Gastroesophageal sphincter (tissue), 4 donors: Measurements from ENCODE around the gene USP4. TPM values are rescaled to one million over a fixed set of nuclear protein-coding genes. Genes with fewer than 3 reads are reported as not detected.

Experiments used
- ATAC-seq: fragments of 150-250 bp; one replicate; pipeline ENCODE4 v1.9.1; 2016; ENCODE audit warnings: mild to moderate bottlenecking, moderate library complexity
- H3K27ac ChIP-seq, 4 donors: fragments of 200-600 bp; sonication (generic) in 3 of 4; 1 replicate in 3 of 4; 2 replicates in 1 of 4; pipeline ENCODE4 v1.5.1; 2016 to 2019
- H3K27me3 ChIP-seq: fragments of 200-600 bp; sonication (generic); one replicate; pipeline ENCODE4 v1.5.1; 2019
- H3K36me3 ChIP-seq, 2 donors: fragments of 200-600 bp; sonication (generic); one replicate each; pipeline ENCODE4 v1.5.1; 2019; ENCODE audit warnings: control low read depth in 1 of 2
- H3K4me1 ChIP-seq, 3 donors: fragments of 200-600 bp; sonication (generic); 1 replicate in 2 of 3; 2 replicates in 1 of 3; pipeline ENCODE4 v1.5.1; 2016 to 2019; ENCODE audit warnings: control low read depth in 2 of 3
- H3K4me3 ChIP-seq, 2 donors: fragments of 200-600 bp; sonication (generic); one replicate each; pipeline ENCODE4 v1.5.1; 2019; ENCODE audit warnings: mild to moderate bottlenecking in 1 of 2, moderate library complexity in 1 of 2
- H3K9me3 ChIP-seq, 3 donors: fragments of 200-600 bp; sonication (generic); one replicate each; pipeline ENCODE4 v1.5.1; 2017 to 2019; ENCODE audit warnings: control low read depth in 2 of 3
- CTCF ChIP-seq, 4 experiments: fragments of 200-600 bp in 2 of 4; fragments of 450-650 bp in 2 of 4; sonication (generic) in 1 of 4; IDR thresholded peaks; one replicate each; pipeline ENCODE4 v1.5.1; 2017 to 2019; ENCODE audit warnings: antibody characterized with exemption in 4 of 4, mild to moderate bottlenecking in 2 of 4, moderate library complexity in 2 of 4
- EP300 ChIP-seq: sonication (generic); formaldehyde crosslinking; IDR thresholded peaks from one replicate; pipeline ENCODE4 v1.6.1; 2017; ENCODE audit warnings: antibody characterized with exemption, mild to moderate bottlenecking
- POLR2A ChIP-seq, 2 donors: fragments of 450-650 bp; IDR thresholded peaks; one replicate each; pipeline ENCODE4 v1.6.1; 2017; ENCODE audit warnings: antibody characterized with exemption in 2 of 2, mild to moderate bottlenecking in 2 of 2, moderate library complexity in 1 of 2
- POLR2AphosphoS5 ChIP-seq: sonication (generic); formaldehyde crosslinking; IDR thresholded peaks from one replicate; pipeline ENCODE4 v1.6.1; 2017; ENCODE audit warnings: antibody characterized with exemption
- WGBS, 2 donors: methylation state at CpG; one replicate each; pipeline ENCODE4 v1.1.5; 2018; ENCODE audit warnings: low coverage in 1 of 2; 5-methylcytosine and 5-hydroxymethylcytosine counted together
- total RNA-seq, 4 donors: library from RNA; depleted of rRNA; stranded (reverse); fragments of >200 nt; gene quantifications; one replicate each; pipeline ENCODE4 v1.1.0, GENCODE V29; 2016

Gene USP4
- total RNA-seq, 4 donors from 2014 or later: 15.8 to 36.9 (median 29.8) TPM

GRCh38 chr3:49257187-49257586, 82.7 kb downstream of the USP4 start:
- 62 to 80% methylated on average over 1 to 3 of the region's 3 CpGs for WGBS, 2 donors
- H3K4me3 ChIP-seq: no peak overlapping the region
- peaks cover 0 to 16% (median 0%) of the 10 kb centered on the region in 3 donors for H3K4me1 ChIP-seq
- TF ChIP-seq POLR2A (IDR thresholded peaks at IDR 0.05) (no peak), POLR2AphosphoS5 (no peak), CTCF (IDR thresholded peaks at IDR 0.05) (no peak), EP300 (no peak)
- H3K27me3 ChIP-seq: no peaks in the 10 kb centered on the region
- no peaks in the 10 kb centered on the region for H3K9me3 ChIP-seq
- ATAC-seq: no peak
- H3K27ac ChIP-seq: no peak overlapping the region
- no peaks in the 10 kb centered on the region for H3K36me3 ChIP-seq

- no peak for ATAC-seq
- no peaks in the 10 kb centered on the region for H3K9me3 ChIP-seq
- no peak overlapping the region for H3K27ac ChIP-seq
- TF ChIP-seq POLR2AphosphoS5 (no peak), POLR2A (IDR thresholded peaks at IDR 0.05) (no peak), CTCF (IDR thresholded peaks at IDR 0.05) (no peak), EP300 (no peak)
- no peaks in the 10 kb centered on the region for H3K36me3 ChIP-seq
- no peak overlapping the region for H3K4me3 ChIP-seq
- no peaks in the 10 kb centered on the region for H3K27me3 ChIP-seq
- 85% methylated on average over 4 of the region's 6 CpGs; no CpG with 5 or more reads in 1 of the 2 donors for WGBS, 2 donors
- H3K4me1 ChIP-seq: peaks cover 0 to 16% (median 0%) of the 10 kb centered on the region in 3 donors
Measured at GRCh38 chr3:49255718-49256511, 83.9 kb downstream of the USP4 start.

GRCh38 chr3:49255112-49255511, 84.7 kb downstream of the USP4 start:
- no CpG with 5 or more reads among the region's 1 CpG for WGBS, 2 donors

GRCh38 chr3:49253512-49253911, 86.3 kb downstream of the USP4 start:
- TF ChIP-seq EP300 (no peak), POLR2A (IDR thresholded peaks at IDR 0.05) (no peak), POLR2AphosphoS5 (no peak), CTCF (IDR thresholded peaks at IDR 0.05) (no peak)
- no peak overlapping the region for H3K27ac ChIP-seq
- no peaks in the 10 kb centered on the region for H3K9me3 ChIP-seq
- no peak for ATAC-seq
- peaks cover 0 to 36% (median 4%) of the 10 kb centered on the region in 3 donors for H3K4me1 ChIP-seq
- no peaks in the 10 kb centered on the region for H3K27me3 ChIP-seq
- WGBS, 2 donors: 75 to 94% methylated on average over 2 of the region's 3 CpGs
- no peak overlapping the region for H3K4me3 ChIP-seq
- no peaks in the 10 kb centered on the region for H3K36me3 ChIP-seq

More at GRCh38 chr3:49255112-49255511, 84.7 kb downstream of the USP4 start:
- Histone ChIP-seq H3K27me3 (no peaks in the 10 kb centered on the region), H3K4me3 (no peak overlapping the region), H3K9me3 (no peaks in the 10 kb centered on the region), H3K4me1 (peaks cover 0 to 20% (median 0%) of the 10 kb centered on the region in 3 donors), H3K36me3 (no peaks in the 10 kb centered on the region), H3K27ac (no peak overlapping the region)
- ATAC-seq: no peak
- no peak for TF ChIP-seq POLR2AphosphoS5
- TF ChIP-seq POLR2A (IDR thresholded peaks at IDR 0.05): no peak
- no peak for TF ChIP-seq EP300
- no peak for TF ChIP-seq CTCF (IDR thresholded peaks at IDR 0.05)

GRCh38 chr3:49248840-49249227, 91.0 kb downstream of the USP4 start:
- peak overlapping the region in 3 of 4 donors; percentile 54 to 70 (median 66) for H3K27ac ChIP-seq
- TF ChIP-seq CTCF (IDR thresholded peaks at IDR 0.05) (no peak), POLR2AphosphoS5 (no peak), EP300 (no peak), POLR2A (IDR thresholded peaks at IDR 0.05) (no peak)
- H3K36me3 ChIP-seq: no peaks in the 10 kb centered on the region
- peaks cover 0 to 27% (median 5%) of the 10 kb centered on the region in 3 donors for H3K4me1 ChIP-seq
- H3K9me3 ChIP-seq: no peaks in the 10 kb centered on the region
- no peaks in the 10 kb centered on the region for H3K27me3 ChIP-seq
- peak; percentile 90 for ATAC-seq
- no peak overlapping the region for H3K4me3 ChIP-seq
